PFSK-1 (cell line): Measurements from ENCODE around the gene PPM1H.

Experiments
- FOXP2 ChIP-seq: optimal IDR thresholded peaks from 2 replicates; pipeline ENCODE3; 2011; ENCODE audit warnings: borderline replicate concordance, control low read depth, inconsistent platforms; ENCODE audit not compliant: insufficient read depth; ENCODE audit errors: extremely low read length, extremely low read depth
- POLR2AphosphoS5 ChIP-seq: IDR thresholded peaks from 2 replicates; pipeline ENCODE4 v1.6.1; 2012; ENCODE audit warnings: low read depth, mild to moderate bottlenecking, control low read depth, low read length, moderate library complexity
- REST ChIP-seq, 2 experiments: IDR thresholded peaks; 2 replicates each; pipeline versions ENCODE4 v1.6.1 to v1.8.0; 2011 to 2012; ENCODE audit warnings: low read depth in 2 of 2, low read length in 2 of 2, control low read depth in 1 of 2, inconsistent platforms in 1 of 2, mild to moderate bottlenecking in 1 of 2, moderate library complexity in 1 of 2; ENCODE audit not compliant: insufficient read depth in 1 of 2
- SIN3A ChIP-seq: IDR thresholded peaks from 2 replicates; pipeline ENCODE4 v1.6.1; 2012; ENCODE audit warnings: mild to moderate bottlenecking, low read length, moderate library complexity, borderline replicate concordance; ENCODE audit not compliant: insufficient read depth
- TAF1 ChIP-seq: IDR thresholded peaks from 2 replicates; pipeline ENCODE4 v1.6.1; 2012; ENCODE audit warnings: low read length, control low read depth, borderline replicate concordance; ENCODE audit not compliant: insufficient read depth

Gene PPM1H

GRCh38 chr12:62714181-62714773 is 220.7 kb downstream of the PPM1H start:
- TF ChIP-seq POLR2AphosphoS5 (no peak), TAF1 (no peak), REST (IDR thresholded peaks at IDR 0.05; ENCODE audit: insufficient read depth in 1 of 2, low read depth in 2 of 2, low read length in 2 of 2) (no peak), FOXP2 (no peak), SIN3A (no peak)

GRCh38 chr12:62713723-62714122 is 221.2 kb downstream of the PPM1H start:
- TF ChIP-seq SIN3A (no peak), POLR2AphosphoS5 (no peak), TAF1 (no peak)

- no peak for TF ChIP-seq REST (IDR thresholded peaks at IDR 0.05; ENCODE audit: insufficient read depth in 1 of 2, low read depth in 2 of 2, low read length in 2 of 2)
- no peak for TF ChIP-seq FOXP2
- no peak for TF ChIP-seq POLR2AphosphoS5
- TF ChIP-seq SIN3A = no peak
- no peak for TF ChIP-seq TAF1
Measured at GRCh38 chr12:62712681-62713573, 222.0 kb downstream of the PPM1H start.

- TF ChIP-seq REST (IDR thresholded peaks at IDR 0.05; ENCODE audit: insufficient read depth in 1 of 2, low read depth in 2 of 2, low read length in 2 of 2) (no peak), TAF1 (peak; percentile 21; the same call in 1 of the 2 replicates), FOXP2 (peak; percentile 24)
Measured at GRCh38 chr12:62711631-62712241, 223.2 kb downstream of the PPM1H start.

GRCh38 chr12:62709311-62709710 is 225.6 kb downstream of the PPM1H start:
- TF ChIP-seq FOXP2 (no peak), TAF1 (no peak), REST (IDR thresholded peaks at IDR 0.05; ENCODE audit: insufficient read depth in 1 of 2, low read depth in 2 of 2, low read length in 2 of 2) (no peak), POLR2AphosphoS5 (no peak), SIN3A (no peak)
